Measurements from ENCODE around the gene AP1M1.

DNA sequence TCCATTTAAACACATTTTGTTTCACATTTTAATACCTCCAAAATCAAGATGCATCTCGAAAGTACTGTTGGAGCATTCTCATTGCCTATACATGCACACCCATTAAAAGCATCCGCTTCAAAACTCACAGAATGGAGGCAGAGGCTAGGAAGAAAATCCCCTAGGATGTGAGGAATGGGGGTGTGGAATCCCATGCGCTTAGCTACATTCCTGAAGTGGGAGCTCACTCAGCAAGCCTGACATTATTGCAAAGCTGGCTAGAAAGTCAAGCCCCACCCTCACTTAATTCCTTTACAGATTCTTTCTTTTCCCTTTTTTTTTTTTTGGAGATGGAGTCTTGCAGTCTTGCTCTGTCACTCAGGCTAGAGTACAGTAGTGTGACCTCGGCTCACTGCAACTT lies 17.1 kb upstream of the AP1M1 start:
- TF ChIP-seq, protein P1, sequence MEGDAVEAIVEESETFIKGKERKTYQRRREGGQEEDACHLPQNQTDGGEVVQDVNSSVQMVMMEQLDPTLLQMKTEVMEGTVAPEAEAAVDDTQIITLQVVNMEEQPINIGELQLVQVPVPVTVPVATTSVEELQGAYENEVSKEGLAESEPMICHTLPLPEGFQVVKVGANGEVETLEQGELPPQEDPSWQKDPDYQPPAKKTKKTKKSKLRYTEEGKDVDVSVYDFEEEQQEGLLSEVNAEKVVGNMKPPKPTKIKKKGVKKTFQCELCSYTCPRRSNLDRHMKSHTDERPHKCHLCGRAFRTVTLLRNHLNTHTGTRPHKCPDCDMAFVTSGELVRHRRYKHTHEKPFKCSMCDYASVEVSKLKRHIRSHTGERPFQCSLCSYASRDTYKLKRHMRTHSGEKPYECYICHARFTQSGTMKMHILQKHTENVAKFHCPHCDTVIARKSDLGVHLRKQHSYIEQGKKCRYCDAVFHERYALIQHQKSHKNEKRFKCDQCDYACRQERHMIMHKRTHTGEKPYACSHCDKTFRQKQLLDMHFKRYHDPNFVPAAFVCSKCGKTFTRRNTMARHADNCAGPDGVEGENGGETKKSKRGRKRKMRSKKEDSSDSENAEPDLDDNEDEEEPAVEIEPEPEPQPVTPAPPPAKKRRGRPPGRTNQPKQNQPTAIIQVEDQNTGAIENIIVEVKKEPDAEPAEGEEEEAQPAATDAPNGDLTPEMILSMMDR (IDR thresholded peaks at IDR 0.05) = no peak
- TF ChIP-seq, protein P2, sequence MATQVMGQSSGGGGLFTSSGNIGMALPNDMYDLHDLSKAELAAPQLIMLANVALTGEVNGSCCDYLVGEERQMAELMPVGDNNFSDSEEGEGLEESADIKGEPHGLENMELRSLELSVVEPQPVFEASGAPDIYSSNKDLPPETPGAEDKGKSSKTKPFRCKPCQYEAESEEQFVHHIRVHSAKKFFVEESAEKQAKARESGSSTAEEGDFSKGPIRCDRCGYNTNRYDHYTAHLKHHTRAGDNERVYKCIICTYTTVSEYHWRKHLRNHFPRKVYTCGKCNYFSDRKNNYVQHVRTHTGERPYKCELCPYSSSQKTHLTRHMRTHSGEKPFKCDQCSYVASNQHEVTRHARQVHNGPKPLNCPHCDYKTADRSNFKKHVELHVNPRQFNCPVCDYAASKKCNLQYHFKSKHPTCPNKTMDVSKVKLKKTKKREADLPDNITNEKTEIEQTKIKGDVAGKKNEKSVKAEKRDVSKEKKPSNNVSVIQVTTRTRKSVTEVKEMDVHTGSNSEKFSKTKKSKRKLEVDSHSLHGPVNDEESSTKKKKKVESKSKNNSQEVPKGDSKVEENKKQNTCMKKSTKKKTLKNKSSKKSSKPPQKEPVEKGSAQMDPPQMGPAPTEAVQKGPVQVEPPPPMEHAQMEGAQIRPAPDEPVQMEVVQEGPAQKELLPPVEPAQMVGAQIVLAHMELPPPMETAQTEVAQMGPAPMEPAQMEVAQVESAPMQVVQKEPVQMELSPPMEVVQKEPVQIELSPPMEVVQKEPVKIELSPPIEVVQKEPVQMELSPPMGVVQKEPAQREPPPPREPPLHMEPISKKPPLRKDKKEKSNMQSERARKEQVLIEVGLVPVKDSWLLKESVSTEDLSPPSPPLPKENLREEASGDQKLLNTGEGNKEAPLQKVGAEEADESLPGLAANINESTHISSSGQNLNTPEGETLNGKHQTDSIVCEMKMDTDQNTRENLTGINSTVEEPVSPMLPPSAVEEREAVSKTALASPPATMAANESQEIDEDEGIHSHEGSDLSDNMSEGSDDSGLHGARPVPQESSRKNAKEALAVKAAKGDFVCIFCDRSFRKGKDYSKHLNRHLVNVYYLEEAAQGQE (IDR thresholded peaks at IDR 0.05; ENCODE audit: insufficient read depth in 1 of 2, low read depth in 2 of 2, low read length in 1 of 2) = no peak
- TF ChIP-seq POLR2AphosphoS5 (IDR thresholded peaks at IDR 0.05; ENCODE audit: low read depth, low read length) = no peak
- TF ChIP-seq TCF7L2 (IDR thresholded peaks at IDR 0.05; ENCODE audit: low read depth, low read length) = no peak
- no peak for TF ChIP-seq SIN3A (IDR thresholded peaks at IDR 0.05; ENCODE audit: borderline replicate concordance, insufficient read depth, low read depth, low read length)

Measured in Panc1 (cell line).